Suprapubic skin (tissue), 4 donors: ENCODE results near the gene TBC1D32. TPM values are rescaled to one million over a fixed set of nuclear protein-coding genes. Genes with fewer than 3 reads are reported as not detected.

Experiments used
- DNase-seq, 2 donors: peaks; one replicate each; pipeline ENCODE4 v3.0.0-alpha.2; 2019; ENCODE audit warnings: low spot score in 2 of 2
- H3K27ac ChIP-seq: fragments of 200-600 bp; sonication (generic); one replicate; pipeline ENCODE4 v1.5.1; 2019
- H3K27me3 ChIP-seq: fragments of 200-600 bp; sonication (generic); one replicate; pipeline ENCODE4 v1.5.1; 2019
- H3K36me3 ChIP-seq: fragments of 200-600 bp; sonication (generic); one replicate; pipeline ENCODE4 v1.5.1; 2019
- H3K4me1 ChIP-seq: fragments of 200-600 bp; sonication (generic); one replicate; pipeline ENCODE4 v1.5.1; 2019
- H3K4me3 ChIP-seq: fragments of 200-600 bp; sonication (generic); one replicate; pipeline ENCODE4 v1.5.1; 2019; ENCODE audit warnings: mild to moderate bottlenecking
- H3K9me3 ChIP-seq: fragments of 200-600 bp; sonication (generic); one replicate; pipeline ENCODE4 v1.5.1; 2019
- CTCF ChIP-seq, 2 donors: fragments of 200-600 bp in 1 of 2; fragments of 450-650 bp in 1 of 2; sonication (generic) in 1 of 2; IDR thresholded peaks; one replicate each; pipeline ENCODE4 v1.5.1; 2016 to 2019; ENCODE audit warnings: antibody characterized with exemption in 2 of 2, mild to moderate bottlenecking in 1 of 2, moderate library complexity in 1 of 2
- EP300 ChIP-seq: sonication (generic); formaldehyde crosslinking; IDR thresholded peaks from one replicate; pipeline ENCODE4 v1.6.1; 2017; ENCODE audit warnings: antibody characterized with exemption
- POLR2A ChIP-seq, 2 donors: fragments of 450-650 bp; IDR thresholded peaks; one replicate each; pipeline ENCODE4 v1.6.1; 2017; ENCODE audit warnings: antibody characterized with exemption in 2 of 2, mild to moderate bottlenecking in 2 of 2, moderate library complexity in 2 of 2
- POLR2AphosphoS5 ChIP-seq, 3 donors: sonication (generic); formaldehyde crosslinking; IDR thresholded peaks; one replicate each; pipeline ENCODE4 v1.6.1; 2017; ENCODE audit warnings: antibody characterized with exemption in 3 of 3
- WGBS: methylation state at CpG from one replicate; pipeline ENCODE4 v1.1.5; 2018; 5-methylcytosine and 5-hydroxymethylcytosine counted together
- total RNA-seq, 4 donors: library from RNA; depleted of rRNA; stranded (reverse); fragments of >200 nt; gene quantifications; one replicate each; pipeline ENCODE4 v1.1.0, GENCODE V29; 2016

TBC1D32 gene
- total RNA-seq, 4 donors from 2014 or later: 9.1 to 30.6 (median 14.1) TPM

- no peak overlapping the region for H3K27ac ChIP-seq
- H3K27me3 ChIP-seq: no peaks in the 10 kb centered on the region
- no peaks in the 10 kb centered on the region for H3K9me3 ChIP-seq
- no peaks in the 10 kb centered on the region for H3K36me3 ChIP-seq
- no peak overlapping the region for H3K4me3 ChIP-seq
- no peak for TF ChIP-seq POLR2AphosphoS5 (IDR thresholded peaks at IDR 0.05)
- TF ChIP-seq EP300: no peak
- TF ChIP-seq CTCF (IDR thresholded peaks at IDR 0.05): no peak
- TF ChIP-seq POLR2A (IDR thresholded peaks at IDR 0.05): no peak
- no peaks in the 10 kb centered on the region for H3K4me1 ChIP-seq
- no peak for DNase-seq
Measured at GRCh38 chr6:121134922-121135321, 199.4 kb downstream of the TBC1D32 start.

- H3K36me3 ChIP-seq: peaks cover 19% of the 10 kb centered on the region
- H3K27me3 ChIP-seq: no peaks in the 10 kb centered on the region
- TF ChIP-seq POLR2A (IDR thresholded peaks at IDR 0.05) (no peak), CTCF (IDR thresholded peaks at IDR 0.05) (no peak), EP300 (no peak), POLR2AphosphoS5 (IDR thresholded peaks at IDR 0.05) (no peak)
- H3K4me1 ChIP-seq: no peaks in the 10 kb centered on the region
- no peak overlapping the region for H3K27ac ChIP-seq
- no peak overlapping the region for H3K4me3 ChIP-seq
- H3K9me3 ChIP-seq: peaks cover 13% of the 10 kb centered on the region
- no peak for DNase-seq
Measured at GRCh38 chr6:121124600-121124999, 209.7 kb downstream of the TBC1D32 start.

- no peaks in the 10 kb centered on the region for H3K9me3 ChIP-seq
- no peak for DNase-seq
- no peaks in the 10 kb centered on the region for H3K27me3 ChIP-seq
- peaks cover 3% of the 10 kb centered on the region for H3K36me3 ChIP-seq
- TF ChIP-seq CTCF (IDR thresholded peaks at IDR 0.05) (no peak), POLR2A (IDR thresholded peaks at IDR 0.05) (no peak), POLR2AphosphoS5 (IDR thresholded peaks at IDR 0.05) (no peak), EP300 (no peak)
- no peak overlapping the region for H3K4me3 ChIP-seq
- H3K4me1 ChIP-seq: no peaks in the 10 kb centered on the region
- H3K27ac ChIP-seq: no peak overlapping the region
Measured at GRCh38 chr6:121112356-121112755, 221.9 kb downstream of the TBC1D32 start.

- no peaks in the 10 kb centered on the region for H3K4me1 ChIP-seq
- H3K4me3 ChIP-seq: no peak overlapping the region
- H3K27me3 ChIP-seq: no peaks in the 10 kb centered on the region
- H3K27ac ChIP-seq: no peak overlapping the region
- WGBS: 90% methylated on average over 4 of the region's 4 CpGs
- peaks cover 3% of the 10 kb centered on the region for H3K36me3 ChIP-seq
- H3K9me3 ChIP-seq: no peaks in the 10 kb centered on the region
- no peak for TF ChIP-seq EP300
- no peak for TF ChIP-seq CTCF (IDR thresholded peaks at IDR 0.05)
- TF ChIP-seq POLR2A (IDR thresholded peaks at IDR 0.05): no peak
- TF ChIP-seq POLR2AphosphoS5 (IDR thresholded peaks at IDR 0.05): no peak
- no peak for DNase-seq
Measured at GRCh38 chr6:121110733-121111132, 223.5 kb downstream of the TBC1D32 start.

GRCh38 chr6:121106962-121107361 is 227.3 kb downstream of the TBC1D32 start:
- WGBS: 94% methylated on average over 1 of the region's 1 CpG
- no peaks in the 10 kb centered on the region for H3K4me1 ChIP-seq
- H3K4me3 ChIP-seq: no peak overlapping the region
- no peaks in the 10 kb centered on the region for H3K27me3 ChIP-seq
- H3K36me3 ChIP-seq: no peaks in the 10 kb centered on the region
- H3K9me3 ChIP-seq: no peaks in the 10 kb centered on the region
- no peak for TF ChIP-seq EP300
- no peak for TF ChIP-seq POLR2AphosphoS5 (IDR thresholded peaks at IDR 0.05)
- no peak for TF ChIP-seq CTCF (IDR thresholded peaks at IDR 0.05)
- TF ChIP-seq POLR2A (IDR thresholded peaks at IDR 0.05): no peak
- no peak overlapping the region for H3K27ac ChIP-seq
- no peak for DNase-seq
